ENCODE results near the gene TGFA.

- TF ChIP-seq CTCF (IDR thresholded peaks at IDR 0.05) (no peak), REST (IDR thresholded peaks at IDR 0.05; ENCODE audit: insufficient read depth in 1 of 2, low read depth in 2 of 2, low read length in 1 of 2) (no peak)
Observed at GRCh38 chr2:70566464-70566863, 12.8 kb upstream of the TGFA start.
